Fibroblast of skin of right quadriceps (primary cell): ENCODE measurements around the gene ULK4.

ENCODE experiments used
- DNase-seq: peaks from one replicate; pipeline ENCODE4 v3.0.0-alpha.2; 2013

The ULK4 gene

DNA sequence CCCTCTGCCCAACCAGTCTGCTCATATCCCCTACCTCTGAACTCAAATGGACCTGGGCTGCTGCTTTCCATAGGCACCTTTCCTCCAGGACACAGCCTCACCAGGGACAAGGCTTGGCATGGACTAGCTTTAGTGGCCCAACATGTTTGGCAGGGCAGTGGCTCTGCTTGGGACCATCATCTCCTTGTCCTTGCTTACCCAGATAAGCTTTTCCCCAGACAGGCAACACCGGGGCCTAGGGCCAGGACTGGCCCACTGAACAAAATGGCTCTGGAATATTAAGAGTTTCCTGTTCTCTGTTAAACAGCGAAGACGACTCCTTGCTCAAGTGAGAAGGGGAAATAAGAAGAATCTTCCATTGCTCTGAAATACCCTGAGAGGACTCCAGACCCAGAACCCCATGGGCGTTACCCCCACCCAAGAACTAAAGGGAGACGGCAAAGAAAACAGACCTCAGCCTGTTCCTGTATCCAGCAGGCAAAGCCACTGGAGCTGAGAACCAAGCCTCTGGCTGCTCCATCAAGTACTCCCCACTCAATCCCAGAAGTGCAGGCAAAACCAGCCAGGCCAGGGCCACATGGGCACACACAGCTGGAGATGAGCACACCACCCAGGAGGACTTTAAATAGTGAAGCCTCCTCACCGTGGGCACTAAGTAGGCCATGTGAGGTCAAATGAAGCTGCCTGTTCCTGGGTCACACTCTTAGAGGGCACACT, 717.1 kb downstream of the ULK4 start:
- DNase-seq: no peak

DNA sequence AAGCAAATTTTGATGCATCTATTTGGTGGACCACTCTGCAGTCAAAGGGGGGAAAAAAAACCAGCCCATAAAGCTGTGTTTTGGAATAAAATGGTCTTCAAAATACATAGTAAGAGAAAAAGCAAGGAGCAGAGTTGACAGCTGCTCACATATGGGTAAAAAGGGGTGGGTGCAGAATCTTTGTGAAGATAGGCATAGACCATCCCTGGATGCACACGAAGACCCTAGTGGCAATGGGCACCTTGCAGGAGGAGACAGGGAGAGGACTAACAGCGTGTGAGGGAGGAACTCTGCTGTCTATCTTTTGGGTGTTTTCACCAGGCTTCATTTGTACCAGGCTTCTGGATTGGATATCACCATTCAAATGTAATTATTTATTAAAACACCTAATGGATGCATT, 718.7 kb downstream of the ULK4 start:
- DNase-seq: no peak

DNA sequence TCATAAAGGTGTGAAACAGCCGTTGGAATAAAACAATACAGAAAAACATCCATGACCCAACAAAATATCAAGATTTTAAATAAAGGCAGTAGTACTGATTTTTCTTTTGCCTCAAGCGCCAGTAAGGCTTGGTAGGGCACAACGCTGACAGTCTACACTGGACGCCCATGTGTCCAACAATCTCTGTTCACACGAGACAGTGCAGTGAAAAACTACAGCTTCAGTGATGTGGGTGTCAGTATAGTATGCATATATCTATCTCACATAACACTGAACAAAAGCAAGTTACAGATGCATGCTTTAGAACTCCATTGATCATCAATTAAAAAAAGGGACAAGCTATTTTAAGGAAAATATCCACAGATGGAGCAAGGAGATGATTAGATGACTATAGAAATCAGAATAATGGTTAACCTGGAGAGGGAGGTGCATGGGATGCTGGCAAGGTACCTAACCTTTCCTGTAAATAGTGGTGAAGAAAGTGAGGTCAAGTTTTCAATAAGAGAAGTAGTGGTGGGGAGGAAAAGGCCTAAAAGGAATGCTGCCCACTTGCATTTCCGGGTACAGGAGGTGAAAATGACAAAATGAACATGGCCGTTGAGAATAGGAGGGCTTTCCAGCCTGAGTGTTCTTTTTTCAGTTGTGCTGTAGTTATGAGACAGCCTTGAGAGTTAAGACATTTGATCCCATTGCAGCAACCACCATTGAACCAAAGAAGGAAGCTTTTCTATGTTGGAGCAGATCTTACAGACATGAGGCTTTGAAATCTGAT, 719.9 kb downstream of the ULK4 start:
- no peak for DNase-seq

GRCh38 chr3:41241161-41241560, 720.7 kb downstream of the ULK4 start:
- DNase-seq: no peak

GRCh38 chr3:41239587-41239986, 722.3 kb downstream of the ULK4 start:
- no peak for DNase-seq

GRCh38 chr3:41237907-41238306, 724.0 kb downstream of the ULK4 start:
- DNase-seq: no peak

- no peak for DNase-seq
These were observed 725.7 kb downstream of the ULK4 start for GRCh38 chr3:41236228-41236627.

- no peak for DNase-seq
These were observed 726.8 kb downstream of the ULK4 start for GRCh38 chr3:41234823-41235721.

- DNase-seq: peak; percentile 90
These were observed 737.6 kb downstream of the ULK4 start for GRCh38 chr3:41224120-41224806.

GRCh38 chr3:41223691-41224090, 738.2 kb downstream of the ULK4 start:
- no peak for DNase-seq

- no peak for DNase-seq
These were observed 738.8 kb downstream of the ULK4 start for GRCh38 chr3:41223078-41223477.

- DNase-seq: no peak
These were observed 739.4 kb downstream of the ULK4 start for GRCh38 chr3:41222501-41222900.

- no peak for DNase-seq
These were observed 739.9 kb downstream of the ULK4 start for GRCh38 chr3:41222012-41222411.

GRCh38 chr3:41220906-41221677, 740.8 kb downstream of the ULK4 start:
- no peak for DNase-seq

- no peak for DNase-seq
These were observed 742.5 kb downstream of the ULK4 start for GRCh38 chr3:41219424-41219823.

DNA sequence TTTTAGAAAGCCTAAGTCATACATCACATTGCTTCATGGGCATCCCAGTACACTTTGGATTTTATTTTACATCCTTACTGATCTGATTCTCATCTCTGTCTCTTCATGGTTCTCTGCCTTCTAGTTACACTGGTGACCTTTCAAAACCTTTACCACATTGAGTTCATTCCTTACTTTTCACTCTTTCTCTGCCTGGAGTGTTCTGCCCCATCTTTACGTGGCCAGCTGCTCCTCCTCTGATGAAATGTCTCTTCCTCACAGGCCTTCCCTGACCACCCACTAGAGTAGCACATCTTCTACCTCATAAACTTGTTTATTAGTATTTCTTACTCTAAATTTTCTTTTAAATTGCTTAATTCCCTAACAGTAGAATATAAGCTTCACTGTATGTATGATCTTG, 744.9 kb downstream of the ULK4 start:
- no peak for DNase-seq

DNA sequence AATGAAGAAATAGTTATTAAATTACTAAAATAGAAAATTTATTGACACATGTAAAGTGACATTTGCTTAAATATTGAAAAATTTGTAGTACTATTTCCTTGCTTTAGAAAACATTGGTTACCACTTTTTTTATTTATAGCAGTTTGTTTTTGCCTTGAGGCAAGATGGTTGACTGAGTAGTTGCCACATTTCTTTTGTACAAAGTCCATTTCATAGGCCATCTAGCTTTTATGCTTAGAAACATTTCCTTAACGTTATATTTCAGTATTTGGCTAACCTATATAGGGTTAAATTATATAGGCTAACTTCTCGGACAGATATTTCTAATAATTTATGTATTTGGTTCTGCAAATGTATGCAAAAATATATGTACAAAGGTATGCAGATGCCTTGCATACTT, 745.5 kb downstream of the ULK4 start:
- no peak for DNase-seq

DNA sequence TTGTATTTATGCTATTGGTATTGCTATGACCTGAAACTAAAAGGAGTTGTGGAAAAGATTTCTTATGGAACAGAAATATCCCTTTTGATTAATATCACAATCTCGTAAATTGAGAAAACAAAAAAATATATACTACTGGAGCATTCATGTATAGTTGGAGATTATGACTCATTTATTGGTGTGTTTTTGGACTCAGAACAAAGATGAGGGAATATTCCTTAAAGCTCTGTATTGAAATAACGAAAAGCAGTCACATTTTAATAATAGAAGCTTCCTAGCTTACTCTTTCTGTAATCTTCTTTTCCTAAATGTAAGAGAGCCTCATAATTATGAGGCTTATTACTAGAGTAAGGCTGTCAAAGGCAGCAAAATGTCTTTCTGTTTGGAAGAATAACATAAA, 748.3 kb downstream of the ULK4 start:
- DNase-seq: no peak

GRCh38 chr3:41212088-41212487, 749.8 kb downstream of the ULK4 start:
- DNase-seq: no peak

DNA sequence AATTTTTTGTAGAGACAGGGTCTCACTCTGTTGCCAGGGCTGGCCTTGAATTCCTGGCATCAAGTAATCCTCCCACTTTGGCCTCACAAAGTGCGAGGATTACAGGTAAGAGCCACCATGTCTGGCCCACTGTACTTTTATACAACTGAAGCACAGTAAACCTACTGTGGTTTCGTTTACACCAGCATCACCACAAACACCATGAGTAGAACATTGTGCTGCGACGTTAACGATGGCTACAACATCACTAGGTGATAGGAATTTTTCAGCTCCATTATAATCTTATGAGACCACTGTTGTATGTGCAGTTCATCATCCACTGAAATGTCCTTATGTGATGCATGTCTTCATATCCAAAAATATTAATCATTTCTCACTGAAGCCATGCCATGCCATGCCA, 750.9 kb downstream of the ULK4 start:
- DNase-seq: no peak

- no peak for DNase-seq
These were observed 752.3 kb downstream of the ULK4 start for GRCh38 chr3:41209646-41210045.
